Keratinocyte (primary cell): ENCODE measurements around the gene WDR4. TPM values are rescaled to one million over a fixed set of nuclear protein-coding genes. Genes with fewer than 3 reads are reported as not detected.

Experiments used
- DNase-seq: peaks from one replicate; pipeline ENCODE4 v3.0.0-alpha.2; 2011; ENCODE audit warnings: low read depth, missing footprints, low spot score
- FAIRE-seq: peaks from 2 replicates; lab custom pipeline; 2011; peaks lifted over from hg19 to GRCh38; lab: Jason Lieb, UNC
- H2AFZ ChIP-seq: 2 replicates; pipeline ENCODE4 v1.6.0; 2012; ENCODE audit warnings: low read length, control low read depth, inconsistent platforms; ENCODE audit not compliant: control insufficient read depth
- H3K27ac ChIP-seq: 2 replicates; pipeline ENCODE4 v1.5.1; 2011; ENCODE audit warnings: low read length; ENCODE audit not compliant: control insufficient read depth, insufficient read depth
- H3K27me3 ChIP-seq: 3 replicates; pipeline ENCODE4 v1.6.0; 2011; ENCODE audit warnings: low read length; ENCODE audit not compliant: control insufficient read depth, insufficient read depth; ENCODE audit errors: extremely low read depth
- H3K36me3 ChIP-seq, 2 experiments: 2 replicates in 1 of 2; 3 replicates in 1 of 2; pipeline ENCODE4 v1.5.1; 2011; ENCODE audit warnings: low read length in 2 of 2, mild to moderate bottlenecking in 1 of 2; ENCODE audit not compliant: control insufficient read depth in 2 of 2, insufficient read depth in 2 of 2; ENCODE audit errors: extremely low read depth in 1 of 2
- H3K4me1 ChIP-seq: 3 replicates; pipeline ENCODE4 v1.5.1; 2011; ENCODE audit warnings: low read length; ENCODE audit not compliant: control insufficient read depth, insufficient read depth; ENCODE audit errors: extremely low read depth
- H3K4me2 ChIP-seq: 3 replicates; pipeline ENCODE4 v1.6.0; 2011; ENCODE audit warnings: low read depth, low read length; ENCODE audit not compliant: control insufficient read depth, insufficient read depth; ENCODE audit errors: extremely low read depth
- H3K4me3 ChIP-seq, 3 experiments: fragments of 200-600 bp in 1 of 3; sonication (generic) in 1 of 3; 2 replicates in 2 of 3; 3 replicates in 1 of 3; pipeline ENCODE4 v1.5.1; 2011 to 2016; ENCODE audit warnings: low read length in 3 of 3, mild to moderate bottlenecking in 3 of 3, control low read depth in 2 of 3, inconsistent platforms in 1 of 3, low read depth in 1 of 3, mixed read lengths in 1 of 3, mixed run types in 1 of 3, moderate library complexity in 1 of 3; ENCODE audit not compliant: control insufficient read depth in 2 of 3, insufficient read depth in 2 of 3; ENCODE audit errors: extremely low read depth in 1 of 3
- H3K79me2 ChIP-seq: 2 replicates; pipeline ENCODE4 v1.6.0; 2012; ENCODE audit warnings: low read length; ENCODE audit not compliant: control insufficient read depth, insufficient read depth
- H3K9ac ChIP-seq: 3 replicates; pipeline ENCODE4 v1.6.0; 2011; ENCODE audit warnings: low read length; ENCODE audit not compliant: control insufficient read depth, insufficient read depth; ENCODE audit errors: extremely low read depth
- H3K9me1 ChIP-seq: 3 replicates; pipeline ENCODE4 v1.6.0; 2011; ENCODE audit warnings: low read length; ENCODE audit not compliant: control insufficient read depth, insufficient read depth; ENCODE audit errors: extremely low read depth
- H3K9me3 ChIP-seq: 2 replicates; pipeline ENCODE4 v1.5.1; 2012; ENCODE audit warnings: low read depth, low read length; ENCODE audit not compliant: control insufficient read depth
- H4K20me1 ChIP-seq: 3 replicates; pipeline ENCODE4 v1.6.0; 2011; ENCODE audit warnings: low read length; ENCODE audit not compliant: control insufficient read depth, insufficient read depth; ENCODE audit errors: extremely low read depth
- EZH2 ChIP-seq: IDR thresholded peaks from one replicate; pipeline ENCODE4 v1.6.1; 2012; ENCODE audit warnings: inconsistent platforms, mild to moderate bottlenecking, low read length, moderate library complexity
- dilution Hi-C: fragments of 300-500 bp; cut with MboI; formaldehyde crosslinking; loops from one replicate; pipeline ENCODE4 v1.7.0; 2020; ENCODE audit warnings: low sequenced_read_pairs; ENCODE audit not compliant: extremely low pct_ligation_motif_present
- polyA plus RNA-seq, 5 experiments: library from polyadenylated mRNA; depleted of rRNA in 3 of 5; stranded (reverse) in 3 of 5; stranded (forward) in 1 of 5; unstranded in 1 of 5; fragments of >200 nt; gene quantifications; 1 replicate in 1 of 5; 2 replicates in 3 of 5; 3 replicates in 1 of 5; pipeline versions ENCODE4 v1.2.1 to v1.2.3, GENCODE V29; 2011 to 2012; ENCODE audit warnings: missing spikeins in 2 of 5, low read depth in 1 of 5, low replicate concordance in 1 of 5
- TF ChIP-seq, protein P1 (sequence below), 3 experiments: IDR thresholded peaks in 1 of 3; conservative IDR thresholded peaks in 1 of 3; optimal IDR thresholded peaks in 1 of 3; 2 replicates in 2 of 3; 3 replicates in 1 of 3; pipeline versions ENCODE3 to v1.5.1; 2011; ENCODE audit warnings: low read length in 3 of 3, mild to moderate bottlenecking in 3 of 3, moderate library complexity in 2 of 3, control low read depth in 1 of 3, inconsistent platforms in 1 of 3; ENCODE audit not compliant: insufficient read depth in 2 of 3; ENCODE audit errors: extremely low read depth in 1 of 3

Gene WDR4
- polyA plus RNA-seq, 1 donor (not counting 4 experiments of a cell fraction or from before 2014, with no cell fraction given): 14.9 TPM

GRCh38 chr21:42906233-42906632 is 26.9 kb upstream of the WDR4 start:
- H3K27ac ChIP-seq: no peak overlapping the region
- no peaks in the 10 kb centered on the region for H3K9me3 ChIP-seq
- dilution Hi-C loops: no loop called here
- no peaks in the 10 kb centered on the region for H3K27me3 ChIP-seq
- peaks cover 23 to 47% of the 10 kb centered on the region in 2 experiments for H3K36me3 ChIP-seq
- no peak overlapping the region for H3K4me3 ChIP-seq
- H3K9ac ChIP-seq: no peak overlapping the region
- FAIRE-seq (no peak), DNase-seq (no peak)
- peaks cover 21% of the 10 kb centered on the region for H3K79me2 ChIP-seq
- TF ChIP-seq EZH2: no peak
- TF ChIP-seq, protein P1, sequence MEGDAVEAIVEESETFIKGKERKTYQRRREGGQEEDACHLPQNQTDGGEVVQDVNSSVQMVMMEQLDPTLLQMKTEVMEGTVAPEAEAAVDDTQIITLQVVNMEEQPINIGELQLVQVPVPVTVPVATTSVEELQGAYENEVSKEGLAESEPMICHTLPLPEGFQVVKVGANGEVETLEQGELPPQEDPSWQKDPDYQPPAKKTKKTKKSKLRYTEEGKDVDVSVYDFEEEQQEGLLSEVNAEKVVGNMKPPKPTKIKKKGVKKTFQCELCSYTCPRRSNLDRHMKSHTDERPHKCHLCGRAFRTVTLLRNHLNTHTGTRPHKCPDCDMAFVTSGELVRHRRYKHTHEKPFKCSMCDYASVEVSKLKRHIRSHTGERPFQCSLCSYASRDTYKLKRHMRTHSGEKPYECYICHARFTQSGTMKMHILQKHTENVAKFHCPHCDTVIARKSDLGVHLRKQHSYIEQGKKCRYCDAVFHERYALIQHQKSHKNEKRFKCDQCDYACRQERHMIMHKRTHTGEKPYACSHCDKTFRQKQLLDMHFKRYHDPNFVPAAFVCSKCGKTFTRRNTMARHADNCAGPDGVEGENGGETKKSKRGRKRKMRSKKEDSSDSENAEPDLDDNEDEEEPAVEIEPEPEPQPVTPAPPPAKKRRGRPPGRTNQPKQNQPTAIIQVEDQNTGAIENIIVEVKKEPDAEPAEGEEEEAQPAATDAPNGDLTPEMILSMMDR (optimal IDR thresholded peaks at IDR 0.05 in 1 of 3, IDR thresholded peaks at IDR 0.05 in 1 of 3, conservative IDR thresholded peaks at IDR 0.05 in 1 of 3; ENCODE audit: extremely low read depth in 1 of 3, insufficient read depth in 2 of 3, low read length in 3 of 3): no peak
- H3K9me1 ChIP-seq: no peaks in the 10 kb centered on the region
- no peak overlapping the region for H3K4me2 ChIP-seq
- no peak overlapping the region for H2AFZ ChIP-seq
- H3K4me1 ChIP-seq: peaks cover under 1% of the 10 kb centered on the region
- peaks cover 3% of the 10 kb centered on the region for H4K20me1 ChIP-seq

DNA sequence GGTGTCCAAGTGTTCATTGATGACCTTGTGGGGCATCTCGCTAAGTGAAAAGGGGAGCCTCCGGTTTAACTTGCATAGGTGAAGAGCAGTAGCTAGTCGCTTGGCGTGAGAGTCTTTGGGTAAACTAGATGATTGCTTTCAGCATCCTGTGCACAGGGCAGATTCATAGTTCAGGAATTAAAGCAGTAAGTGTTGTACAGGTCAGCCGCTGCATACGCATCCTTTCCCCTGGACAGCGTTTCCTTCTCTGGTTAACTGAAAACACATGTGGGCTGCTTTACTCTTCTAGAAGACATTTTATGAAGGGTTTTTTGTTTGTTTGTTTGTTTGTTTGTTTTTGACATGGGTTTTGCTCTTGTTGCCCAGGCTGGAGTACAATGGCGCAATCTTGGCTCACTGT is 25.9 kb upstream of the WDR4 start:
- Histone ChIP-seq H3K4me1 (no peaks in the 10 kb centered on the region), H3K4me2 (no peak overlapping the region), H3K9ac (no peak overlapping the region), H2AFZ (no peak overlapping the region), H3K4me3 (no peak overlapping the region), H4K20me1 (peaks cover 3% of the 10 kb centered on the region), H3K9me1 (no peaks in the 10 kb centered on the region), H3K79me2 (peaks cover 28% of the 10 kb centered on the region), H3K36me3 (peaks cover 26 to 46% of the 10 kb centered on the region in 2 experiments), H3K27ac (no peak overlapping the region), H3K27me3 (no peaks in the 10 kb centered on the region), H3K9me3 (no peaks in the 10 kb centered on the region)
- TF ChIP-seq, protein P1 (optimal IDR thresholded peaks at IDR 0.05 in 1 of 3, IDR thresholded peaks at IDR 0.05 in 1 of 3, conservative IDR thresholded peaks at IDR 0.05 in 1 of 3; ENCODE audit: extremely low read depth in 1 of 3, insufficient read depth in 2 of 3, low read length in 3 of 3): no peak
- no peak for TF ChIP-seq EZH2
- DNase-seq (no peak), FAIRE-seq (no peak)
- dilution Hi-C loops: no loop called here
